ENCODE measurements around the gene EIF5AL1.
"Not testable (repeated sequence)": the region's sequence is repeated elsewhere in the genome, so short reads cannot be mapped to it uniquely, and the experiment has no call there.

EIF5AL1 gene

DNA sequence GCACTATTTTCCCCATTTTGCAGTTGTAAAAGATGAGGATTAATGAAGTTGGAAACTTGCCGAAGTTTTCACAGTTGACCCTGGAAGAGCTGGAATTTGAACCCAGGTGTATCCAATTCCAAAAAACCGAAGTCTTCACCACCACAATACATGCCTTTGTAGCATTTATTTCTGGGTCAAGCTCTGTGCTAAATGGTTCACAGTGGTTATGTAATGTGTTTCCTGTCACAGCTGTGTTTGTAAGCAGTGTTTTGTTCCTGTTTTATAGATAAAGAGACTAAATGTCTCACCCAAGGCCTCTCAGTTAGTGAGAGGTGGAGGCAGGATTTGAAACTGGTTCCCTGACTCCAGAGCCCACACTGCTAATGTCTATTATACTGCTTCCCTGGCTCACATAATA is 30.3 kb downstream of the EIF5AL1 start:
- Histone ChIP-seq H3K4me3 (ENCODE audit: low read length in 2 of 2) (no peak overlapping the region), H3K4me1 (ENCODE audit: control insufficient read depth in 2 of 2, insufficient read depth in 1 of 2, low read depth in 1 of 2, low read length in 2 of 2) (no peaks in the 10 kb centered on the region), H4K8ac (ENCODE audit: low read depth, low read length) (no peak overlapping the region), H3K36me3 (replicated peaks in 1 of 2; ENCODE audit: control insufficient read depth in 2 of 2, insufficient read depth in 2 of 2, low read length in 2 of 2) (no peaks in the 10 kb centered on the region), H3K27me3 (ENCODE audit: control insufficient read depth in 3 of 3, insufficient read depth in 3 of 3, low read depth in 1 of 3, low read length in 3 of 3) (no peaks in the 10 kb centered on the region), H3K9me3 (replicated peaks in 1 of 2; ENCODE audit: control insufficient read depth in 2 of 2, insufficient read depth in 1 of 2, low read depth in 1 of 2, low read length in 2 of 2) (no peaks in the 10 kb centered on the region), H2AK5ac (ENCODE audit: low read depth, low read length) (no peak overlapping the region), H3K23ac (ENCODE audit: low read depth, low read length, poor library complexity) (no peak overlapping the region), H3K4me2 (ENCODE audit: insufficient read depth, low read length, poor library complexity, severe bottlenecking) (no peak overlapping the region), H4K91ac (ENCODE audit: low read depth, low read length, poor library complexity) (no peak overlapping the region), H3K27ac (replicated peaks; ENCODE audit: low read length) (no peak overlapping the region), H2BK120ac (ENCODE audit: low read depth, low read length) (no peak overlapping the region), H3K18ac (ENCODE audit: low read length) (no peak overlapping the region), H3K9ac (ENCODE audit: low read depth, low read length, poor library complexity) (no peak overlapping the region), H2AFZ (ENCODE audit: low read length) (no peak overlapping the region), H3K14ac (ENCODE audit: low read length) (no peak overlapping the region), H3K4ac (ENCODE audit: low read length) (no peak overlapping the region), H2BK15ac (ENCODE audit: low read length) (no peak overlapping the region), H2BK5ac (ENCODE audit: low read length) (no peak overlapping the region), H2BK12ac (ENCODE audit: low read length) (no peak overlapping the region), H3K79me1 (ENCODE audit: low read depth, low read length) (no peaks in the 10 kb centered on the region)
- no CpG with 5 or more reads among the region's 2 CpGs for WGBS, 2 donors (ENCODE audit: extremely low coverage in 2 of 2, insufficient read length in 2 of 2, insufficient replicate concordance in 1 of 2)
- no peak for DNase-seq (ENCODE audit: low spot score)

GRCh38 chr10:79544408-79544807 is 32.1 kb downstream of the EIF5AL1 start:
- not testable (repeated sequence) for H2BK12ac ChIP-seq (ENCODE audit: low read length); H2AK5ac ChIP-seq (ENCODE audit: low read depth, low read length); H3K27ac ChIP-seq (replicated peaks; ENCODE audit: low read length); H2BK5ac ChIP-seq (ENCODE audit: low read length); H3K27me3 ChIP-seq (ENCODE audit: control insufficient read depth in 3 of 3, insufficient read depth in 3 of 3, low read depth in 1 of 3, low read length in 3 of 3); H3K4me3 ChIP-seq (ENCODE audit: low read length in 2 of 2); H2BK15ac ChIP-seq (ENCODE audit: low read length); H3K14ac ChIP-seq (ENCODE audit: low read length); DNase-seq (ENCODE audit: low spot score); H3K9ac ChIP-seq (ENCODE audit: low read depth, low read length, poor library complexity); H2AFZ ChIP-seq (ENCODE audit: low read length); H3K4ac ChIP-seq (ENCODE audit: low read length); H2BK120ac ChIP-seq (ENCODE audit: low read depth, low read length); H4K8ac ChIP-seq (ENCODE audit: low read depth, low read length); H3K9me3 ChIP-seq (replicated peaks in 1 of 2; ENCODE audit: control insufficient read depth in 2 of 2, insufficient read depth in 1 of 2, low read depth in 1 of 2, low read length in 2 of 2); H3K18ac ChIP-seq (ENCODE audit: low read length); H3K36me3 ChIP-seq (replicated peaks in 1 of 2; ENCODE audit: control insufficient read depth in 2 of 2, insufficient read depth in 2 of 2, low read length in 2 of 2); H3K23ac ChIP-seq (ENCODE audit: low read depth, low read length, poor library complexity); H4K91ac ChIP-seq (ENCODE audit: low read depth, low read length, poor library complexity); H3K79me1 ChIP-seq (ENCODE audit: low read depth, low read length); H3K4me2 ChIP-seq (ENCODE audit: insufficient read depth, low read length, poor library complexity, severe bottlenecking); H3K4me1 ChIP-seq (ENCODE audit: control insufficient read depth in 2 of 2, insufficient read depth in 1 of 2, low read depth in 1 of 2, low read length in 2 of 2)
- no CpG with 5 or more reads among the region's 3 CpGs for WGBS, 2 donors (ENCODE audit: extremely low coverage in 2 of 2, insufficient read length in 2 of 2, insufficient replicate concordance in 1 of 2)

GRCh38 chr10:79544926-79545659 is 32.8 kb downstream of the EIF5AL1 start:
- not testable (repeated sequence) for H3K9me3 ChIP-seq (replicated peaks in 1 of 2; ENCODE audit: control insufficient read depth in 2 of 2, insufficient read depth in 1 of 2, low read depth in 1 of 2, low read length in 2 of 2); H3K4me3 ChIP-seq (ENCODE audit: low read length in 2 of 2); H3K14ac ChIP-seq (ENCODE audit: low read length); H2AFZ ChIP-seq (ENCODE audit: low read length); H3K4me1 ChIP-seq (ENCODE audit: control insufficient read depth in 2 of 2, insufficient read depth in 1 of 2, low read depth in 1 of 2, low read length in 2 of 2); H4K8ac ChIP-seq (ENCODE audit: low read depth, low read length); H3K18ac ChIP-seq (ENCODE audit: low read length); DNase-seq (ENCODE audit: low spot score); H3K4me2 ChIP-seq (ENCODE audit: insufficient read depth, low read length, poor library complexity, severe bottlenecking); H2BK15ac ChIP-seq (ENCODE audit: low read length); H3K79me1 ChIP-seq (ENCODE audit: low read depth, low read length); H2AK5ac ChIP-seq (ENCODE audit: low read depth, low read length); H3K23ac ChIP-seq (ENCODE audit: low read depth, low read length, poor library complexity); H2BK120ac ChIP-seq (ENCODE audit: low read depth, low read length); H3K9ac ChIP-seq (ENCODE audit: low read depth, low read length, poor library complexity); H4K91ac ChIP-seq (ENCODE audit: low read depth, low read length, poor library complexity); H3K27me3 ChIP-seq (ENCODE audit: control insufficient read depth in 3 of 3, insufficient read depth in 3 of 3, low read depth in 1 of 3, low read length in 3 of 3); H2BK5ac ChIP-seq (ENCODE audit: low read length); H3K4ac ChIP-seq (ENCODE audit: low read length); H3K27ac ChIP-seq (replicated peaks; ENCODE audit: low read length); H2BK12ac ChIP-seq (ENCODE audit: low read length); H3K36me3 ChIP-seq (replicated peaks in 1 of 2; ENCODE audit: control insufficient read depth in 2 of 2, insufficient read depth in 2 of 2, low read length in 2 of 2)
- WGBS, 2 donors (ENCODE audit: extremely low coverage in 2 of 2, insufficient read length in 2 of 2, insufficient replicate concordance in 1 of 2) = no CpG with 5 or more reads among the region's 3 CpGs

- not testable (repeated sequence) for H2BK5ac ChIP-seq (ENCODE audit: low read length); H3K4me3 ChIP-seq (ENCODE audit: low read length in 2 of 2); H3K4me1 ChIP-seq (ENCODE audit: control insufficient read depth in 2 of 2, insufficient read depth in 1 of 2, low read depth in 1 of 2, low read length in 2 of 2); H3K79me1 ChIP-seq (ENCODE audit: low read depth, low read length); H3K9me3 ChIP-seq (replicated peaks in 1 of 2; ENCODE audit: control insufficient read depth in 2 of 2, insufficient read depth in 1 of 2, low read depth in 1 of 2, low read length in 2 of 2); H3K36me3 ChIP-seq (replicated peaks in 1 of 2; ENCODE audit: control insufficient read depth in 2 of 2, insufficient read depth in 2 of 2, low read length in 2 of 2); H3K9ac ChIP-seq (ENCODE audit: low read depth, low read length, poor library complexity); H3K23ac ChIP-seq (ENCODE audit: low read depth, low read length, poor library complexity); H3K4me2 ChIP-seq (ENCODE audit: insufficient read depth, low read length, poor library complexity, severe bottlenecking); H4K91ac ChIP-seq (ENCODE audit: low read depth, low read length, poor library complexity); H3K4ac ChIP-seq (ENCODE audit: low read length); H4K8ac ChIP-seq (ENCODE audit: low read depth, low read length); DNase-seq (ENCODE audit: low spot score); H2BK12ac ChIP-seq (ENCODE audit: low read length); H3K27ac ChIP-seq (replicated peaks; ENCODE audit: low read length); H3K27me3 ChIP-seq (ENCODE audit: control insufficient read depth in 3 of 3, insufficient read depth in 3 of 3, low read depth in 1 of 3, low read length in 3 of 3); H2AFZ ChIP-seq (ENCODE audit: low read length); H3K18ac ChIP-seq (ENCODE audit: low read length); H3K14ac ChIP-seq (ENCODE audit: low read length); H2AK5ac ChIP-seq (ENCODE audit: low read depth, low read length); H2BK15ac ChIP-seq (ENCODE audit: low read length); H2BK120ac ChIP-seq (ENCODE audit: low read depth, low read length)
- WGBS, 2 donors (ENCODE audit: extremely low coverage in 2 of 2, insufficient read length in 2 of 2, insufficient replicate concordance in 1 of 2) = no CpG with 5 or more reads among the region's 2 CpGs
Observed at GRCh38 chr10:79547128-79547527, 34.8 kb downstream of the EIF5AL1 start.
